Rectal smooth muscle tissue (tissue), 1 donor: Measurements from ENCODE around the gene EGFL7.

ENCODE experiments used
- H3K27ac ChIP-seq: one replicate; pipeline ENCODE4 v1.7.0; 2013; ENCODE audit warnings: low read depth, low read length, inconsistent platforms
- H3K27me3 ChIP-seq: one replicate; pipeline ENCODE4 v1.7.0; 2013; ENCODE audit warnings: low read length; ENCODE audit not compliant: control insufficient read depth, insufficient read depth
- H3K36me3 ChIP-seq: one replicate; pipeline ENCODE4 v1.7.0; 2013; ENCODE audit warnings: low read length; ENCODE audit not compliant: control insufficient read depth, insufficient read depth
- H3K4me1 ChIP-seq: one replicate; pipeline ENCODE4 v1.7.0; 2013; ENCODE audit warnings: low read length; ENCODE audit not compliant: control insufficient read depth, insufficient read depth
- H3K4me3 ChIP-seq: one replicate; pipeline ENCODE4 v1.7.0; 2013; ENCODE audit warnings: low read length
- H3K9ac ChIP-seq: one replicate; pipeline ENCODE4 v1.7.0; 2013; ENCODE audit warnings: low read length

EGFL7 gene

GRCh38 chr9:136664000-136664915, 1.5 kb downstream of the EGFL7 start:
- H3K9ac ChIP-seq, result no peak overlapping the region
- H3K27me3 ChIP-seq, result peaks cover 27% of the 10 kb centered on the region
- no peaks in the 10 kb centered on the region for H3K36me3 ChIP-seq
- H3K27ac ChIP-seq, result no peak overlapping the region
- H3K4me1 ChIP-seq, result peaks cover 2% of the 10 kb centered on the region
- H3K4me3 ChIP-seq, result peak overlapping the region; percentile 22

- peak overlapping the region; percentile 22 for H3K4me3 ChIP-seq
- no peak overlapping the region for H3K27ac ChIP-seq
- peaks cover 2% of the 10 kb centered on the region for H3K4me1 ChIP-seq
- no peaks in the 10 kb centered on the region for H3K36me3 ChIP-seq
- H3K9ac ChIP-seq, result no peak overlapping the region
- H3K27me3 ChIP-seq, result peaks cover 27% of the 10 kb centered on the region
Observed at GRCh38 chr9:136665111-136665703, 2.5 kb downstream of the EGFL7 start.

DNA sequence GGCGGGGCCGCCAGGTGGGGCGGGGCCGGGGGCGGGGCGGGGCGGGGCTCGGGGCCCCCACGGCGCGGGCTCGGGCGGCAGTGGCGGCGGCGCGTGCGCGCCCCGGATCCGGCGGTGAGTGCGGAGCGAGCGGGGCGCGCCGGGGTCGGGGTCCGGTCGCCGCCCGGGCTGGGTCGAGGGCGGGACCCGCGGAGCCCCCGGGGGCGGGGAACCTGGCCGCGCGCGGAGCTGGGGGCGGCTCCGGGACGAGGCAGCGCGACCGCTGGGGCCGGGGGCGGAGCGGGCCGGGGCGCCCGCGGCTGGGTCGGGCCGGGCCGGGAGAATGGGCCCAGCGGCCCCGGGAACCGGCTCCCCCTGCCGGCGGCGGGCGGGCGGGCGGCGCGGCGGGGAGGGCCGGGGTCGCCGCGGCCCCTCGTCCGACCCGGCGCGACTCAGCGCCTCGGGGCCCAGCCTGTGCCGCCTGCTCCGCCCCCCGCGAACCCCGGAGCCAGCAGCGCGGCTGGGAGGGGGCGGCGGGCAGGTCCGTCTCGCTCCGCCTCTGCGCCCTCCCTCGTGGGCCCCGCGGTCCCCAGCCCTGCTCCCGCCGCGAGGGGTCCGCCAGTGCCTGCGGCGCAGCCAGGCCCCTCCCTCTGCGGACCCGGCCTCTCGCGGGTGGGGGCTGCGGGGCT, 3.1 kb downstream of the EGFL7 start:
- Histone ChIP-seq H3K36me3 (no peaks in the 10 kb centered on the region), H3K4me1 (peaks cover 2% of the 10 kb centered on the region), H3K9ac (no peak overlapping the region), H3K27me3 (peaks cover 24% of the 10 kb centered on the region), H3K27ac (no peak overlapping the region), H3K4me3 (no peak overlapping the region)

GRCh38 chr9:136666372-136667213, 3.9 kb downstream of the EGFL7 start:
- H3K27me3 ChIP-seq, result peaks cover 24% of the 10 kb centered on the region
- H3K27ac ChIP-seq, result no peak overlapping the region
- peak overlapping the region; percentile 13 for H3K4me3 ChIP-seq
- H3K4me1 ChIP-seq, result peaks cover 2% of the 10 kb centered on the region
- H3K9ac ChIP-seq, result no peak overlapping the region
- H3K36me3 ChIP-seq, result no peaks in the 10 kb centered on the region

- Histone ChIP-seq H3K27me3 (peaks cover 23% of the 10 kb centered on the region), H3K4me3 (peak overlapping the region; percentile 13), H3K27ac (no peak overlapping the region)
Observed at GRCh38 chr9:136667214-136667939, 4.7 kb downstream of the EGFL7 start.

DNA sequence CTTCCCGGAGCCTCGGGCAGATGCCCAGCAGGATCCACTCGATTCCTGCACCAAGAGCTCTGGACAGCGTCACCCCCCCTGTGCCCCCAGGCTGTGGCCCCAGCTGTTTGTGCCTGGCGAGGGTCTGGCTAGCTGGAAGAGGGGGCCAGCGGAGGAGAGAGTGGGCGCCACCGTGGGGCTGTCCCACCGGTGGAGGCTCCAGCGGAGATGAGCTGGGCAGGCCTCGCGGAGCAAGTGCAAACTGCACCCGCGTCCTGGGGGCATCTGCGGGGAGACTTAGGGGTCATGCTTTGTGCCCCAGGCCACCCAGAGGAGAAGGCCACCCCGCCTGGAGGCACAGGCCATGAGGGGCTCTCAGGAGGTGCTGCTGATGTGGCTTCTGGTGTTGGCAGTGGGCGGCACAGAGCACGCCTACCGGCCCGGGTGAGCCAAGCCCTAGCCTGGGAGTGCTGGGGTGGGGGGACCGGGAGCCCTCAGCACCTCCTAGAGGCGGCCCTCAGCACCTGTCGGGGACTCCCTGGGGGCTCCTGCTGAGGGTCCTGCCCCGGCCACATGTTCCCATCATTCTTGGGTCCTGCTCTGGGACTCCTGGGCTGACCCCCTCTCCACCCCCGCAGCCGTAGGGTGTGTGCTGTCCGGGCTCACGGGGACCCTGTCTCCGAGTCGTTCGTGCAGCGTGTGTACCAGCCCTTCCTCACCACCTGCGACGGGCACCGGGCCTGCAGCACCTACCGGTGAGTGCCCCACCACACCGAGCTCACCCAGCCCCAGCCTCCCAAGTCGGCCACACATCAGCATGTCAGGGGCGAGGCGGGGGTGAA, 5.4 kb downstream of the EGFL7 start:
- Histone ChIP-seq H3K36me3 (no peaks in the 10 kb centered on the region), H3K9ac (no peak overlapping the region), H3K4me3 (peak overlapping the region; percentile 15), H3K27me3 (peaks cover 16% of the 10 kb centered on the region), H3K4me1 (peaks cover 2% of the 10 kb centered on the region), H3K27ac (no peak overlapping the region)

More at GRCh38 chr9:136667214-136667939, 4.7 kb downstream of the EGFL7 start:
- no peaks in the 10 kb centered on the region for H3K36me3 ChIP-seq
- H3K4me1 ChIP-seq, result peaks cover 2% of the 10 kb centered on the region
- no peak overlapping the region for H3K9ac ChIP-seq

DNA sequence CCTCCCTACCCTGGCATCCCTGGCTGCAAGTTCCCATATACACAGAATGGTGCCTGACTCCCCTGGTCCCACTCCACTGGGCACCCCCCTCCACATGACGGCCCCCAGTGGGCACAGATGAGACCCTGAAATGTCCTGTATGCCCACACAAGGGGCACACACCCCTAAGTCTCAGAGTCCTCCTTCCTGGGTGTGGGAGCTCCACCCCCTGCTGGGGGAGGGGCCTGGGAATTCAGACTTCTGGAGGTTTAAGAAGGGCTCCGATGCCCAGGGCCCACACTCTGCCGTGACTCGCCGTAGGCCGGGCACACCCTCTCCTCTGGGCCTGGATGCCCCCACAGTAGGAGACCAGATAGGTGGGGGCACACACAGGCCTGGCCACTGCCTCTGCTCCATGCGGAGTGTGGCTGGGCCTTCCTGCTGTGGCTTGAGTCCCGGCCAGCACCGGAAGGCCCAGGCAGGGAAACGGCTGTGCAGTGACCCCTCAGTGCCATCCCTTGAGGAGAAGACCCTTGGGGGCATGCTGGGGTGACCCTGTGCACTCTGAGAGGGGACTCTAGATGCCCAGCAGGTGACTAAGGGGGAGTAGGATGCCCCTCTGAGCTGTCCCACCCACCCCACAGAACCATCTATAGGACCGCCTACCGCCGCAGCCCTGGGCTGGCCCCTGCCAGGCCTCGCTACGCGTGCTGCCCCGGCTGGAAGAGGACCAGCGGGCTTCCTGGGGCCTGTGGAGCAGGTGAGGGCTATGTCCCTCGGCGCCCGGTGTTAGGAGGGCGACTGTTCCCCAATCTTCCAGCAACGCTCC, 6.5 kb downstream of the EGFL7 start:
- Histone ChIP-seq H3K4me3 (no peak overlapping the region), H3K36me3 (no peaks in the 10 kb centered on the region), H3K27ac (no peak overlapping the region), H3K4me1 (peaks cover 2% of the 10 kb centered on the region), H3K27me3 (peaks cover 16% of the 10 kb centered on the region), H3K9ac (no peak overlapping the region)

DNA sequence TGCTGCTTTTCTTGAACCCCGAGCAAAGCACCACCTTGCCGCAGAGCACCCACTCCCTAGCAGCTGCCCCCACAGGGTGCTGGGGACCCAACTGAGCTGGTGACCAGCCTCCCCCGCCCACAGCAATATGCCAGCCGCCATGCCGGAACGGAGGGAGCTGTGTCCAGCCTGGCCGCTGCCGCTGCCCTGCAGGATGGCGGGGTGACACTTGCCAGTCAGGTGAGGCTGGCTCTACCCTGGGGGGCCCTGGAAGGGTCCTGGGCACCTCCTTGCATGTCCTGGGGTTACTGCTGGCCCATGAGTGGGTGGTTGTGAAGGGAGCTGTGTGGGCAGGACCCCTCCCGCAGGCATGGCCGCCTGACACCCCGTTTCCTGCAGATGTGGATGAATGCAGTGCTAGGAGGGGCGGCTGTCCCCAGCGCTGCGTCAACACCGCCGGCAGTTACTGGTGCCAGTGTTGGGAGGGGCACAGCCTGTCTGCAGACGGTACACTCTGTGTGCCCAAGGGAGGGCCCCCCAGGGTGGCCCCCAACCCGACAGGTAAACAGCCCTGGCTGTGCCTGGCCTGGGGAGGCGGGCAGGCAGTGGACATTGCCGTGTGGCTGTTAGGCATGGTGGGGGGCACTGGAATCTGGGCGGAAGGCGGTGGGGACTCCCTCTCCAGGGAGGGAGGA, 7.2 kb downstream of the EGFL7 start:
- H3K9ac ChIP-seq, result no peak overlapping the region
- H3K27ac ChIP-seq, result no peak overlapping the region
- H3K36me3 ChIP-seq, result no peaks in the 10 kb centered on the region
- H3K27me3 ChIP-seq, result peaks cover 11% of the 10 kb centered on the region
- H3K4me1 ChIP-seq, result peaks cover 2% of the 10 kb centered on the region
- no peak overlapping the region for H3K4me3 ChIP-seq

GRCh38 chr9:136670576-136671253, 8.0 kb downstream of the EGFL7 start:
- Histone ChIP-seq H3K27ac (no peak overlapping the region), H3K27me3 (peaks cover 10% of the 10 kb centered on the region), H3K4me1 (no peaks in the 10 kb centered on the region), H3K9ac (no peak overlapping the region), H3K36me3 (no peaks in the 10 kb centered on the region), H3K4me3 (no peak overlapping the region)

DNA sequence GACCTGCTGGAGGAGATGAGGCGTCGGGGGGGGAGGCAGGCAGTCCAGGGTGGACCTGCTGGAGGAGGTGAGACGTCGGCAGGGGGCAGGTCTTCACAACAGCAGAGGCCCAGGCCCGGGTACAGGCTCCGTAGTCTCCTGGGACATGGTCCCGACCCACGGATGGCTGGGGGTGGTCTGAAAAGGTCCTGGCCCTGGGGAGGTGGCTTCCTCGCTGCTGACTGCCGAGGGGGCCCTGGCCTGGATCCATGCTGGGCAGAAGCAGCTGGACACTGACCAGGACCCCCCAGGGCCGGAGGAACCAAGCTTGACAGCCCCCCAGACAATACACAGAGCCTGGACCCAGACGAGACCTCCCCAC, 8.5 kb downstream of the EGFL7 start:
- no peak overlapping the region for H3K4me3 ChIP-seq
- no peak overlapping the region for H3K9ac ChIP-seq
- no peaks in the 10 kb centered on the region for H3K36me3 ChIP-seq
- H3K4me1 ChIP-seq, result no peaks in the 10 kb centered on the region
- H3K27ac ChIP-seq, result no peak overlapping the region
- peaks cover 10% of the 10 kb centered on the region for H3K27me3 ChIP-seq
